Tibial artery (tissue), 4 donors: ENCODE measurements around the gene CHD3.

ENCODE experiments used
- DNase-seq, 2 donors: peaks; one replicate each; pipeline ENCODE4 v3.0.0-alpha.2; 2019
- H3K27ac ChIP-seq, 2 donors: fragments of 200-600 bp; sonication (generic) in 1 of 2; 1 replicate in 1 of 2; 2 replicates in 1 of 2; pipeline ENCODE4 v1.5.1; 2018 to 2019; ENCODE audit warnings: mild to moderate bottlenecking in 1 of 2
- H3K27me3 ChIP-seq, 2 donors: fragments of 200-600 bp; sonication (generic) in 1 of 2; one replicate each; pipeline versions ENCODE4 v1.5.1 to v1.6.0; 2016 to 2019
- H3K36me3 ChIP-seq, 3 donors: fragments of 200-600 bp; sonication (generic) in 2 of 3; one replicate each; pipeline ENCODE4 v1.5.1; 2016 to 2019; ENCODE audit warnings: mild to moderate bottlenecking in 2 of 3
- H3K4me1 ChIP-seq, 4 donors: fragments of 200-600 bp; sonication (generic) in 2 of 4; 1 replicate in 3 of 4; 2 replicates in 1 of 4; pipeline ENCODE4 v1.5.1; 2016 to 2019
- H3K4me3 ChIP-seq, 2 donors: fragments of 200-600 bp; sonication (generic) in 1 of 2; 1 replicate in 1 of 2; 2 replicates in 1 of 2; pipeline ENCODE4 v1.5.1; 2018 to 2019; ENCODE audit warnings: mild to moderate bottlenecking in 2 of 2
- H3K9me3 ChIP-seq, 3 donors: fragments of 200-600 bp; sonication (generic) in 1 of 3; one replicate each; pipeline ENCODE4 v1.5.1; 2016 to 2019
- intact Hi-C: fragments of 100-400 bp; cut with DNase I; formaldehyde crosslinking; loops from one replicate; pipeline ENCODE4 v1.15.0; 2023; ENCODE audit warnings: low total_unique reads
- TF ChIP-seq, protein P1 (sequence below), 2 experiments: fragments of 200-600 bp in 1 of 2; fragments of 450-650 bp in 1 of 2; IDR thresholded peaks; one replicate each; pipeline ENCODE4 v1.5.1; 2017 to 2019; ENCODE audit warnings: antibody characterized with exemption in 2 of 2, mild to moderate bottlenecking in 1 of 2, moderate library complexity in 1 of 2

Gene CHD3

DNA sequence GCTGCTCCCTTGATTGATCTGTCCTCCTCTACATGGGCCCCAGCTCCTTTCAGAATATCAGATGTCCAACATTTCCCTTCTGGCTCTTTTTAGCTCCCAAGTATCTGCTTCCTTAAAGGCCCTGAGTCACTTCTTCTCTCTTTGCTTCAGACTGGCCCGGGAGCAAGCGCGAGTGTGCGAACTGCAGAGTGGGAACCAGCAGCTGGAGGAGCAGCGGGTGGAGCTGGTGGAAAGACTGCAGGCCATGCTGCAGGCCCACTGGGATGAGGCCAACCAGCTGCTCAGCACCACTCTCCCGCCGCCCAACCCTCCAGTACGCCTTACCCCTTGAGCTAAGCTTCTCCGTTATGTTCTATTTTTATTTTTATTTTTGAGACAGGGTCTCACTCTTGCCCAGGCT, 55.7 kb downstream of the CHD3 start:
- H3K9me3 ChIP-seq = no peaks in the 10 kb centered on the region
- no peak overlapping the region for H3K4me3 ChIP-seq
- H3K4me1 ChIP-seq = no peaks in the 10 kb centered on the region
- H3K36me3 ChIP-seq = peaks cover 69 to 96% (median 89%) of the 10 kb centered on the region in 3 donors
- no peak overlapping the region for H3K27ac ChIP-seq
- TF ChIP-seq, protein P1, sequence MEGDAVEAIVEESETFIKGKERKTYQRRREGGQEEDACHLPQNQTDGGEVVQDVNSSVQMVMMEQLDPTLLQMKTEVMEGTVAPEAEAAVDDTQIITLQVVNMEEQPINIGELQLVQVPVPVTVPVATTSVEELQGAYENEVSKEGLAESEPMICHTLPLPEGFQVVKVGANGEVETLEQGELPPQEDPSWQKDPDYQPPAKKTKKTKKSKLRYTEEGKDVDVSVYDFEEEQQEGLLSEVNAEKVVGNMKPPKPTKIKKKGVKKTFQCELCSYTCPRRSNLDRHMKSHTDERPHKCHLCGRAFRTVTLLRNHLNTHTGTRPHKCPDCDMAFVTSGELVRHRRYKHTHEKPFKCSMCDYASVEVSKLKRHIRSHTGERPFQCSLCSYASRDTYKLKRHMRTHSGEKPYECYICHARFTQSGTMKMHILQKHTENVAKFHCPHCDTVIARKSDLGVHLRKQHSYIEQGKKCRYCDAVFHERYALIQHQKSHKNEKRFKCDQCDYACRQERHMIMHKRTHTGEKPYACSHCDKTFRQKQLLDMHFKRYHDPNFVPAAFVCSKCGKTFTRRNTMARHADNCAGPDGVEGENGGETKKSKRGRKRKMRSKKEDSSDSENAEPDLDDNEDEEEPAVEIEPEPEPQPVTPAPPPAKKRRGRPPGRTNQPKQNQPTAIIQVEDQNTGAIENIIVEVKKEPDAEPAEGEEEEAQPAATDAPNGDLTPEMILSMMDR (IDR thresholded peaks at IDR 0.05) = no peak
- no peak for DNase-seq
- intact Hi-C loops = no loop called here
- no peaks in the 10 kb centered on the region for H3K27me3 ChIP-seq

DNA sequence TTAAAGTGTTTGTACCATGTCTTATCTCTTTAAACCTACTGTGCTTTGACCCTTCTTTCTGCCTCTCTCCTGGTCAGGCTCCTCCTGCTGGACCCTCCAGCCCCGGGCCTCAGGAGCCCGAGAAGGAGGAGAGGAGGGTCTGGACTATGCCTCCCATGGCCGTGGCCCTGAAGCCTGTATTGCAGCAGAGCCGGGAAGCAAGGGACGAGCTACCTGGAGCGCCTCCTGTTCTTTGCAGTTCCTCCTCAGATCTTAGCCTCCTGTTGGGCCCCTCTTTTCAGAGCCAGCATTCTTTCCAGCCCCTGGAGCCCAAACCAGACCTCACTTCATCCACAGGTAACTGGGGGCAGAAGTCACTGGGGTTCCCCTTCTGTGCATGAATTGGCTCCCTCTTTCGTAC, 57.1 kb downstream of the CHD3 start:
- peaks cover 59 to 93% (median 80%) of the 10 kb centered on the region in 3 donors for H3K36me3 ChIP-seq

DNA sequence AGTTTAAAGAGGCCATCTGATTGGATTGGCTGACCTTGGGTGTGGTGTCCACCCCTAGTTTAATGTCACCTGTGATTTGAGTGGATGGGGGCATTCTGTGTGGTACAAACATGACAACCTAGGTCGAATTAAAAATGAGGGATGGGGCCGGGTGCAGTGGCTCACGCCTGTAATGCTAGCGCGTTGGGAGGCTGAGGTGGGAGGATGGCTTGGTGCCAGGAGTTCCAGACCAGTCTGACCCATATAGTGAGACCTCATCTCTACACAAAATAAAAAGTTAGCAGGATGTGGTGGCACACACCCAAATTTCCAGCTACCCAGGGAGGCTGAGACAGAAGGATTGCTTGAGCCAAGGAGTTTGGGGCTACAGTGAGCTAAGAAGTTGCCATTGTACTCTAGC, 57.9 kb downstream of the CHD3 start:
- intact Hi-C loops = no loop called here
- no peaks in the 10 kb centered on the region for H3K27me3 ChIP-seq
- H3K4me3 ChIP-seq = no peak overlapping the region
- no peak for DNase-seq
- no peaks in the 10 kb centered on the region for H3K9me3 ChIP-seq
- no peak overlapping the region for H3K27ac ChIP-seq
- H3K4me1 ChIP-seq = no peaks in the 10 kb centered on the region
- TF ChIP-seq, protein P1 (IDR thresholded peaks at IDR 0.05) = no peak
- peaks cover 53 to 86% (median 72%) of the 10 kb centered on the region in 3 donors for H3K36me3 ChIP-seq

More for the DNA sequence above, 57.1 kb downstream of the CHD3 start:
- H3K9me3 ChIP-seq = no peaks in the 10 kb centered on the region
- intact Hi-C loops = no loop called here
- H3K27me3 ChIP-seq = no peaks in the 10 kb centered on the region
- no peaks in the 10 kb centered on the region for H3K4me1 ChIP-seq
- TF ChIP-seq, protein P1 (IDR thresholded peaks at IDR 0.05) = no peak
- H3K27ac ChIP-seq = no peak overlapping the region
- no peak overlapping the region for H3K4me3 ChIP-seq
- DNase-seq = no peak

DNA sequence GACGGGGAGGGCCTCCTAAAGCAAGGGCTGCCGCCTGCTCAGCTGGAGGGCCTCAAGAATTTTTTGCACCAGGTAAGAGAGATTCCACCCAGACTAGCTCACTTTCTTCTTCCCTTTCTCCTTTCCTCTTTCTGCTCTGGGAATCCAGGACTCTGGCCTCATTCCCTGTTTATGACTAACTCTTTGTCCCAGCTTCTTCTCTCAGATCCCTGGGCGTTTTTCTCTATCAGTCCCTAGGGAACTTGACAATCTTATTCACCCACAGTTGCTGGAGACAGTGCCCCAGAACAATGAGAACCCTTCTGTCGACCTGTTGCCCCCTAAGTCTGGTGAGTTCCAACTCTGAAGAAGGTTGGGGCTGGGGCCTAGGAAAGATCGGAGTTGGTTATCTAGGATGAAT, 59.1 kb downstream of the CHD3 start:
- H3K36me3 ChIP-seq = peaks cover 53 to 75% (median 64%) of the 10 kb centered on the region in 3 donors
- H3K27me3 ChIP-seq = no peaks in the 10 kb centered on the region
- H3K27ac ChIP-seq = no peak overlapping the region
- TF ChIP-seq, protein P1 (IDR thresholded peaks at IDR 0.05) = no peak
- DNase-seq = no peak
- intact Hi-C loops = no loop called here
- H3K4me3 ChIP-seq = no peak overlapping the region
- no peaks in the 10 kb centered on the region for H3K9me3 ChIP-seq
- H3K4me1 ChIP-seq = no peaks in the 10 kb centered on the region

DNA sequence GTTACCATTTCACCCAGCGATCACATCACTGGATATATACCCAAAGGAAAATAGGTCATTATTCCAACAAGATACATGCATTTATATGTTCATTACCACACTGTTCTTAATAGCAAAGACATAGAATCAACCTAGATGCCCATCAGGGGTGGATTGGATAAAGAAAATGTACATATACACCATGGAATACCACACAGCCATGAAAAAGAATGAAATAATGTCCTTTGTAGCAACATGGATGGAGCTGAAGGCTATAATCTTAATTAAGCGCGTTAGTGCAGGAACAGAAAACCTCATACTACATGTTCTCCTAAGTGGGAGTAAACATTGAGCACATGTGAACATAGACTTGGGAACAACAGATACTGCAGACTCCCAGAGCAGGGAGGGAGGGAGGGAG, 62.0 kb downstream of the CHD3 start:
- DNase-seq = no peak
- no peaks in the 10 kb centered on the region for H3K4me1 ChIP-seq
- no peak overlapping the region for H3K27ac ChIP-seq
- no peaks in the 10 kb centered on the region for H3K9me3 ChIP-seq
- intact Hi-C loops = no loop called here
- peaks cover 27 to 49% (median 39%) of the 10 kb centered on the region in 3 donors for H3K36me3 ChIP-seq
- peaks cover 0 to 3% of the 10 kb centered on the region in 2 donors for H3K27me3 ChIP-seq
- TF ChIP-seq, protein P1 (IDR thresholded peaks at IDR 0.05) = no peak
- no peak overlapping the region for H3K4me3 ChIP-seq
